A549 (cell line): Measurements from ENCODE around the gene PANK2. TPM values are rescaled to one million over a fixed set of nuclear protein-coding genes. Genes with fewer than 3 reads are reported as not detected.
A peak's percentile ranks its signal among the peaks of the same experiment; 100 is the strongest.

Experiments used
- ATAC-seq, 2 experiments: fragments of 200-7000 bp in 1 of 2; fragments of >200 bp in 1 of 2; cut with Nextera tagmentation in 1 of 2; cut with Tn5 transposase in 1 of 2; 3 replicates each; pipeline versions ENCODE4 v1.8.0 to v1.9.1; 2018 to 2020; ENCODE audit warnings: mild to moderate bottlenecking in 1 of 2, moderate library complexity in 1 of 2
- CTCF ChIA-PET: fragments of 300-600 bp; sonication (Branson Sonifier 250); formaldehyde crosslinking; extraction: SDS; loops from one replicate; lab custom pipeline; 2021; ENCODE audit warnings: antibody characterized with exemption, inconsistent platforms; lab: Yijun Ruan, JAX
- POLR2A ChIA-PET: fragments of 350-600 bp; formaldehyde crosslinking; extraction: SDS; loops from one replicate; lab custom pipeline; 2021; ENCODE audit warnings: antibody characterized with exemption, inconsistent platforms; lab: Yijun Ruan, JAX
- DNase-seq, 2 experiments: peaks; one replicate each; pipeline versions ENCODE4 v3.0.0 to v3.0.0-alpha.2; 2011 to 2016; ENCODE audit warnings: low read depth in 1 of 2, low spot score in 1 of 2
- FAIRE-seq: peaks from 2 replicates; lab custom pipeline; 2011; peaks lifted over from hg19 to GRCh38; lab: Jason Lieb, UNC
- H3K27ac ChIP-seq, 2 experiments: fragments of >200 bp; sonication (Bioruptor Twin); formaldehyde crosslinking; 3 replicates each; pipeline ENCODE4 v1.5.1; 2016 to 2017
- H3K4me1 ChIP-seq: fragments of >200 bp; sonication (Bioruptor Twin); formaldehyde crosslinking; 3 replicates; pipeline ENCODE4 v1.6.1; 2016
- H3K4me2 ChIP-seq: fragments of >200 bp; sonication (Bioruptor Twin); formaldehyde crosslinking; 3 replicates; pipeline ENCODE4 v1.6.1; 2016
- H3K4me3 ChIP-seq: fragments of >200 bp; sonication (Bioruptor Twin); formaldehyde crosslinking; 3 replicates; pipeline ENCODE4 v1.5.1; 2016
- H3K9me3 ChIP-seq: fragments of >200 bp; sonication (Bioruptor Twin); formaldehyde crosslinking; 3 replicates; pipeline ENCODE4 v1.6.1; 2016
- ATOH8 ChIP-seq: fragments of 250-450 bp; sonication (Bioruptor Pico); IDR thresholded peaks from 2 replicates; pipeline ENCODE4 v1.5.0; 2020; ENCODE audit warnings: low read depth, mild to moderate bottlenecking, moderate library complexity
- BCL3 ChIP-seq: fragments of >200 bp; sonication (Bioruptor Twin); formaldehyde crosslinking; IDR thresholded peaks from 3 replicates; pipeline ENCODE4 v1.6.1; 2016
- EHF ChIP-seq: fragments of 250-450 bp; sonication (Bioruptor Pico); IDR thresholded peaks from 2 replicates; pipeline ENCODE4 v1.5.0; 2020; ENCODE audit warnings: mild to moderate bottlenecking
- ELK1 ChIP-seq: fragments of 150-350 bp; IDR thresholded peaks from 2 replicates; pipeline ENCODE4 v1.6.1; 2014; ENCODE audit warnings: low read depth, mild to moderate bottlenecking, low read length
- ESRRA ChIP-seq: fragments of 150-350 bp; IDR thresholded peaks from 2 replicates; pipeline ENCODE4 v1.6.1; 2014; ENCODE audit warnings: mild to moderate bottlenecking, low read length, borderline replicate concordance
- FOSL2 ChIP-seq, 2 experiments: fragments of 450-650 bp in 1 of 2; fragments of >200 bp in 1 of 2; sonication (Bioruptor Twin) in 1 of 2; formaldehyde crosslinking; IDR thresholded peaks; 2 replicates each; pipeline versions ENCODE4 v1.5.0 to v1.6.1; 2016 to 2020; ENCODE audit warnings: mild to moderate bottlenecking in 1 of 2, moderate library complexity in 1 of 2
- HDAC2 ChIP-seq: fragments of 200-600 bp; sonication (generic); IDR thresholded peaks from 2 replicates; pipeline ENCODE4 v1.6.1; 2016
- HEYL ChIP-seq: fragments of 250-450 bp; sonication (Bioruptor Pico); IDR thresholded peaks from 2 replicates; pipeline ENCODE4 v1.8.0; 2021; ENCODE audit warnings: mild to moderate bottlenecking, moderate library complexity
- HOXA7 ChIP-seq: fragments of 250-450 bp; sonication (Bioruptor Pico); IDR thresholded peaks from 2 replicates; pipeline ENCODE4 v1.5.0; 2020; ENCODE audit warnings: mild to moderate bottlenecking, moderate library complexity
- HOXB13 ChIP-seq: fragments of 250-450 bp; sonication (Bioruptor Pico); IDR thresholded peaks from 2 replicates; pipeline ENCODE4 v1.5.0; 2020; ENCODE audit warnings: low read depth, mild to moderate bottlenecking, moderate library complexity
- KDM1A ChIP-seq: fragments of 200-600 bp; sonication (generic); IDR thresholded peaks from 2 replicates; pipeline ENCODE4 v1.6.1; 2016; ENCODE audit warnings: low read depth, mild to moderate bottlenecking
- MAFK ChIP-seq: fragments of 450-650 bp; IDR thresholded peaks from 2 replicates; pipeline ENCODE4 v1.6.1; 2014; ENCODE audit not compliant: partially characterized antibody
- PHF8 ChIP-seq: fragments of 200-600 bp; sonication (generic); IDR thresholded peaks from 2 replicates; pipeline ENCODE4 v1.6.1; 2016; ENCODE audit warnings: low read depth, mild to moderate bottlenecking, antibody characterized with exemption, moderate library complexity, borderline replicate concordance
- POLR2A ChIP-seq: IDR thresholded peaks from 2 replicates; pipeline ENCODE4 v1.6.1; 2012; ENCODE audit warnings: mild to moderate bottlenecking, low read length
- POLR2AphosphoS2 ChIP-seq: conservative IDR thresholded peaks from 2 replicates; pipeline ENCODE4 v1.6.1; 2012; ENCODE audit warnings: low read length, improper control_type of control experiment, inconsistent platforms
- RAD21 ChIP-seq, 2 experiments: fragments of >200 bp in 1 of 2; sonication (Bioruptor Twin) in 1 of 2; formaldehyde crosslinking in 1 of 2; IDR thresholded peaks in 1 of 2; conservative IDR thresholded peaks in 1 of 2; 2 replicates in 1 of 2; 3 replicates in 1 of 2; pipeline ENCODE4 v1.6.1; 2012 to 2018; ENCODE audit warnings: inconsistent platforms in 1 of 2
- RCOR1 ChIP-seq: fragments of 150-350 bp; IDR thresholded peaks from 2 replicates; pipeline ENCODE4 v1.6.1; 2014; ENCODE audit warnings: antibody characterized with exemption, low read length, low read depth
- RNF2 ChIP-seq: fragments of 200-600 bp; sonication (generic); IDR thresholded peaks from 2 replicates; pipeline ENCODE4 v1.6.1; 2016; ENCODE audit warnings: low read depth, mild to moderate bottlenecking, antibody characterized with exemption, moderate library complexity, borderline replicate concordance
- ZSCAN20 ChIP-seq: fragments of 250-450 bp; sonication (Bioruptor Pico); IDR thresholded peaks from 2 replicates; pipeline ENCODE4 v1.8.0; 2022; ENCODE audit warnings: mild to moderate bottlenecking, moderate library complexity
- WGBS: methylation state at CpG from one replicate; pipeline ENCODE4 v1.1.6; 2017; ENCODE audit errors: missing lambda C conversion rate; 5-methylcytosine and 5-hydroxymethylcytosine counted together
- polyA plus RNA-seq, 4 experiments: library from polyadenylated mRNA; depleted of rRNA in 3 of 4; stranded (reverse); fragments of >200 nt; fragmentation: RNase III in 1 of 4; extraction: RNeasy Plus Mini Kit Qiagen cat#74134 plus additional on column Dnase treatment in 1 of 4; gene quantifications; 2 replicates in 3 of 4; 3 replicates in 1 of 4; pipeline ENCODE4 v1.2.3, GENCODE V29; 2011 to 2017

PANK2 gene
- polyA plus RNA-seq, 2 of the 4 experiments (the other 2 are of a cell fraction) = 44.6 to 45.9 TPM

GRCh38 chr20:3848565-3848964 is 40.6 kb upstream of the PANK2 start (continued):
- TF ChIP-seq RCOR1 = no peak

GRCh38 chr20:3854462-3854871 is 34.7 kb upstream of the PANK2 start:
- 71% methylated on average over 4 of the region's 4 CpGs for WGBS
- no peak for FAIRE-seq
- H3K27ac ChIP-seq = peak overlapping the region in 1 of 2 experiments; percentile 14; a peak in 1 of 6 replicates
- no peak overlapping the region for H3K4me2 ChIP-seq
- no peak for TF ChIP-seq ZSCAN20 (CRISPR knock-in tag)
- TF ChIP-seq PHF8 = no peak
- ATAC-seq = peak; percentile 68 to 80; a peak in 5 of 6 replicates
- no peak overlapping the region for H3K4me3 ChIP-seq
- no peaks in the 10 kb centered on the region for H3K9me3 ChIP-seq
- ChIA-PET POLR2A (interaction anchor here (1.0 to 1.7 kb wide), 5 partner anchors 13 to 68 kb away, joined by 3 to 5 read pairs (median 4); partner anchors contain the start of genes AP5S1, CDC25B and CENPB), CTCF (interaction anchor here (0.6 to 8.8 kb wide), 49 partner anchors 11 to 231 kb away, joined by 3 to 132 read pairs (median 5); partner anchors contain the start of genes ADAM33, ADISSP, AP5S1 and CDC25B)
- DNase-seq = peak in 1 of 2 experiments; percentile 39
- 0 out of 3 replicates have a peak, but pooled peaks cover 5% of the 10 kb centered on the region for H3K4me1 ChIP-seq

GRCh38 chr20:3857405-3857804 is 31.8 kb upstream of the PANK2 start:
- DNase-seq (no peak), FAIRE-seq (no peak), ATAC-seq (no peak)
- TF ChIP-seq ATOH8 (CRISPR knock-in tag) (no peak), KDM1A (no peak), ZSCAN20 (CRISPR knock-in tag) (no peak), MAFK (no peak), BCL3 (no peak), EHF (no peak), HOXA7 (CRISPR knock-in tag) (no peak), HDAC2 (no peak), RCOR1 (no peak), HEYL (CRISPR knock-in tag) (no peak), POLR2A (no peak), FOSL2 (IDR thresholded peaks at IDR 0.05) (no peak), FOSL2 (CRISPR knock-in tag; IDR thresholded peaks at IDR 0.05) (no peak), RNF2 (no peak), ESRRA (no peak), HOXB13 (no peak), RAD21 (conservative IDR thresholded peaks at IDR 0.05 in 1 of 2, IDR thresholded peaks at IDR 0.05 in 1 of 2) (no peak), PHF8 (no peak)
- 86% methylated on average over 14 of the region's 14 CpGs for WGBS
- no peak overlapping the region for H3K4me2 ChIP-seq
- no peak overlapping the region for H3K27ac ChIP-seq
- no peak overlapping the region for H3K4me3 ChIP-seq
- CTCF ChIA-PET = interaction anchor here (1.0 to 8.8 kb wide), 10 partner anchors 8 to 181 kb away, joined by 3 to 132 read pairs (median 6); partner anchors contain the start of genes ADISSP, AP5S1 and CENPB
- H3K9me3 ChIP-seq = peaks cover 5% of the 10 kb centered on the region
- H3K4me1 ChIP-seq = 0 out of 3 replicates have a peak, but pooled peaks cover 5% of the 10 kb centered on the region
- POLR2A ChIA-PET = no interaction called here

GRCh38 chr20:3858689-3859088 is 30.5 kb upstream of the PANK2 start:
- Histone ChIP-seq H3K4me3 (no peak overlapping the region), H3K4me1 (0 out of 3 replicates have a peak, but pooled peaks cover 5% of the 10 kb centered on the region), H3K9me3 (peaks cover 6% of the 10 kb centered on the region), H3K27ac (no peak overlapping the region), H3K4me2 (no peak overlapping the region)
- no peak for DNase-seq
- no peak for FAIRE-seq
- ChIA-PET POLR2A (no interaction called here), CTCF (interaction anchor here (1.1 to 7.2 kb wide), 6 partner anchors 9 to 99 kb away, joined by 3 to 132 read pairs (median 6); partner anchors contain the start of gene AP5S1)
- 95% methylated on average over 6 of the region's 6 CpGs for WGBS
- no peak for ATAC-seq
- no peak for TF ChIP-seq RNF2
- TF ChIP-seq ELK1 = no peak
- TF ChIP-seq POLR2AphosphoS2 = no peak
